ENCODE measurements around the gene CD300LG.

- no peak for TF ChIP-seq CTCF (conservative IDR thresholded peaks at IDR 0.05; ENCODE audit: low read depth in 2 of 2)
- TF ChIP-seq POLR2AphosphoS5 (IDR thresholded peaks at IDR 0.05; ENCODE audit: low read depth) = no peak
- no peak for TF ChIP-seq REST (IDR thresholded peaks at IDR 0.05; ENCODE audit: unreplicated experiment)
- TF ChIP-seq EZH2 (IDR thresholded peaks at IDR 0.05; ENCODE audit: low read depth, unreplicated experiment) = no peak
Measured at GRCh38 chr17:43875476-43876147, 28.6 kb downstream of the CD300LG start.

Data from GM23338 (cell line).